Measurements from ENCODE around the gene PSAT1.

GRCh38 chr9:78314550-78314949 lies 17.6 kb downstream of the PSAT1 start:
- TF ChIP-seq CTCF (IDR thresholded peaks at IDR 0.05) (no peak), POLR2A (IDR thresholded peaks at IDR 0.05) (no peak)

Data from tibial nerve (tissue), 3 donors.